HG03045 (cell line): ENCODE measurements around the gene LRMDA.

Experiments
- ATAC-seq: cut with Tn5 transposase; IDR thresholded peaks from one replicate; pipeline ENCODE4 v1.9.1; 2021; ENCODE audit warnings: mild to moderate bottlenecking, moderate library complexity; ENCODE audit not compliant: unreplicated experiment

LRMDA gene

DNA sequence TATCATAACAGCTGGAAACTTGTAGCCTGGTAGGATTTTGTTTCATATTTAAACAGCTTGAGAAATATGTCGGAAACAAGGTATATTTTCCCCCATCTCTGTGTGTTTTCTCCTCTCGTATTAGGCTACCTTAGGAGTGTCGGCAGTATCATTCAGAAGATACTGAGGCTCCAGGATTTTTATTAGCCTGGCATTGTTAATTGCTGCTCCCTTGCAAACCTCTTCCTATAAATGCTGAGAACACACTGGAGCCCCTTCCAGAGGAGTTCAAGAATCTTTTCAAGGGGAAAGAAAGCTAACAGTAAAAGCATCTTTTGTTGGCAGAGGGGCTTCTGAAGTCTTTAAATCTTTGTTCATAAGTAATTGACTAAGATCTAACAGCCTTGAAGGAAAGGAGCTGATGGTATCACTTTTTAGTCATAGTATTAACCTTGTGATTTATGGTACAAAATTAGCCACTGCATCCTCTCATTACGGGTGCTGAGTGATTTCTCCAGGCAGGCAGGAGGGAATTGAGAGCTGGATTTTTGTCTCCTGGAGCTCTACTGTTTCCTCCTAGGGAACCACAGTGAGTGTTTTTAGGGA, 998.7 kb downstream of the LRMDA start:
- no peak for ATAC-seq

- ATAC-seq: no peak
These were observed 1000.9 kb downstream of the LRMDA start for GRCh38 chr10:76432016-76433012.

GRCh38 chr10:76433161-76434005, 1002.0 kb downstream of the LRMDA start:
- ATAC-seq: no peak

DNA sequence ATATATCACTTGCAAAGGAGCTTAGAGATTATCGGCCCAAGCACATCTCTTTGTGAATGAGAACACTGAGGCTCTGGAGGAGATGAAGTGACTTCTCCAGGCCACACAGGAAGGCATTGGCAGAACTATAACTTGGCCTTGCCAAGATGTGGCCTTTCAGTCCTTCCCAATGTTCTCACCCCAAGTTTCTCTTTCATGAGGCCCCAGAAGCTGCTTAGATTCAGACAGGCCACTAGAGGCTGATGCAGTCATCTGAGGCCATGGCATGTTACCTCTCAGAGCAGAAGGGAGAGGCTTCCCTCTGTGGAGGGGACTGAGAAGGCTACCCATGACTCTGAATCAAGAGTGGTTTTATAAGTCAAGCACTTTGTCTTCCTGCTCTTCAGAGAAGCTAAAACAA, 1003.7 kb downstream of the LRMDA start:
- ATAC-seq: no peak

GRCh38 chr10:76436401-76436811, 1005.0 kb downstream of the LRMDA start:
- ATAC-seq: no peak

- no peak for ATAC-seq
These were observed 1005.6 kb downstream of the LRMDA start for GRCh38 chr10:76436981-76437380.

DNA sequence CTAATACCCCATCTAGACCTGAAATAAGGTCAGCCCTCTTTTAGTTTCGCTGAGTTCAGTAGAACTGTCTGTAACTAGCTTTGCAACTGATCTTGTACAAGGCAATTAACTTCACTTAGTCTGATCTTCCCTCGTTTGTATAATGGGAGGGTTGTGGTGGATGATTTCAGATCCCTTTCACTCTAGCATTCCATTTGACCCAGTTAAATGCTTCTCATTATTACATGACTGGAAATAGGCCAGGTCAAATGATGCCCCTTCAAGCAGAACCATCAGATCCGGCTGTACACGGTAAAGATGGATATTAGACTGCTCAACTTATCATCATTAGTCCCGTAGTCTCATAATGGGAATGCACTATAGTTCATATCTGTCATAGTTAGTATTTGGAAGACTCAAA, 1009.0 kb downstream of the LRMDA start:
- ATAC-seq: no peak

DNA sequence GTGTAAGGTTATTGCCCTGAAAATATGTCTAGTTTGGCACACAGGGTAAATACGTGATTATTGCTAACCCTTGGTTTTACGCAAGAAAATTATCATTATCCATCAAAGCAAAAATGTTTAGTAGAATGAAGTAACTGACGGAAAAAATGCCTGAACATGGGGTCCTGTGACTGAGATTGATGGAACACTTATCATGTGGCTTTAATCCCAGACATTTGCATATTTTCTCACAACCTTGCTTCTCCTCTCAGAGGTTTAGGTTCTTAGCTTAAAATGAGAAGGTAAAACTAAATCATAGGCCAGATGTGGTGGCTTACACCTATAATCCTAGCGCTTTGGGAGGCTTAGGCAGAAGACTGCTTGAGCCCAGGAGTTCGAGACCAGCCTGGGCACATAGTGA, 1010.7 kb downstream of the LRMDA start:
- no peak for ATAC-seq

DNA sequence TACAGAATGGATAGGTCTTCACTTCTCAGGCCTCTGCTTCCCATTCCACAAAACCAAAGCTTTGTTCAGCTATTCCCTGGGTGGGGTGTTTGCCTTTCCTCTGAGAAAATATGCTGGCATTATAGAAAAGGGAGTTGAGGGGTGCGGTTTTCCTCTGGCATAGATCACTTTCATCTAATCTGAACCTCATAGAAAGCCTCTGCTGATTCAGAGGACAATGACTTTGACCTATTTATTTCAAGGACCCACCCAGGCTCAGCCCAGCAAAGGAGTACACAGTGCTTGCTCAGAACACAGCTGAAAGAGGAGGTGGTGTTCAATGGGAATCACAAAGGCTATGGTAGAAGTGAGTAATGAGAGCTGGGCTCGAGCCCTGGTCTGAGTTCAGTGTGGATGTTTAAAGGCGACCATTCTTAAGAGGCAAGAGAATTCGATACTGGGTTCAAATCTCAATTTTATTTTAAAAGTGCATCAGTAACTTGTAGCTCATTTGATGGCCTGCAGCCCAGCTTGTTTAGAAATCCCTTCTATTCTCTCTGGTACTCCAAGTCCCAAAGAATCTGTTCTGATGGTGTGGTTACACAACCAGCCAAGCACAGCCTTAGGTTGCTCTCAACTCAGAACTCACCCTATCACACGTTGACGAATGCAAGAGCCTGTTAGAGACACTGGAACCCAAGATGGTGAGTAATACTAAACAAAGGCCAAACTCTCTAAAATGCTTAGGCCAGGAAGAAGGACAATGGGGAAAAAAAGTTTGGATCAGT, 1012.8 kb downstream of the LRMDA start:
- no peak for ATAC-seq

- ATAC-seq: no peak
These were observed 1016.2 kb downstream of the LRMDA start for GRCh38 chr10:76447578-76447977.

DNA sequence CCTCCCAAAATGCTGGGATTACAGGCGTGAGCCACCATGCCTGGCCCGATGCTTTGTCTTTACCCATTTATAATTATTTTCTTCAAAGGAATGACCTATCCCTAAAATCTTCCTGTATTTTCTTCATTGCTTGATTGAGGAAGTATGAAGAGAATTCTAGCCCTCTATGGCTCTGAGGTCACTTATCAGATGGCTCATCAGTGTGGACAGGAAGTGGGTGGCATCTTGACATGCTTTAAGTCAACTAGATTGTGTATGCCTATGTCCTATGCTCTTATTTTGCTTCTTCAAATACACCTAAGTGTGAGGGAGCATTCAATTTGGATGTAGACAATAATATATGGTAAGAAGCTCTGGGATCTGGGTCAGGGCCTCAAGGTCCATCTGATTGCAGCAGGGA, 1020.5 kb downstream of the LRMDA start:
- ATAC-seq: no peak

- ATAC-seq: no peak
These were observed 1021.9 kb downstream of the LRMDA start for GRCh38 chr10:76453332-76453731.

DNA sequence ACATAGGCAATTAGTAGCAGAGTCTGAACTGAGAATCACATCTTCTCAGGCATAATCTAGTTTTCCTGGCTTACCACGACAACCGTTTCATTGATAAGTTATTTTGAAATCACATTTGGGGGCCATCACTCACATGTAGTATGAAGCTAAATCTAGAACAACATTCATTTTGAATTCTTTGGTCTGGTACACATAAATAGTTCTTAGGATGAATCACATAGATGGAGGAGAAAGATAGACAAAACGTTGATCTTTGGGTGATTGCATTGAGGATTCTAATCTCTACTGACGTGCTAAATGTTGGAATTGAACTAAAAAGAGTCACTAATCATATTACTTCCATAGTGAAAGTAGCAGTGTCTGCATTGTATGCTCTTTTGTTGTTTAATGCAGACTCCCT, 1022.6 kb downstream of the LRMDA start:
- no peak for ATAC-seq

DNA sequence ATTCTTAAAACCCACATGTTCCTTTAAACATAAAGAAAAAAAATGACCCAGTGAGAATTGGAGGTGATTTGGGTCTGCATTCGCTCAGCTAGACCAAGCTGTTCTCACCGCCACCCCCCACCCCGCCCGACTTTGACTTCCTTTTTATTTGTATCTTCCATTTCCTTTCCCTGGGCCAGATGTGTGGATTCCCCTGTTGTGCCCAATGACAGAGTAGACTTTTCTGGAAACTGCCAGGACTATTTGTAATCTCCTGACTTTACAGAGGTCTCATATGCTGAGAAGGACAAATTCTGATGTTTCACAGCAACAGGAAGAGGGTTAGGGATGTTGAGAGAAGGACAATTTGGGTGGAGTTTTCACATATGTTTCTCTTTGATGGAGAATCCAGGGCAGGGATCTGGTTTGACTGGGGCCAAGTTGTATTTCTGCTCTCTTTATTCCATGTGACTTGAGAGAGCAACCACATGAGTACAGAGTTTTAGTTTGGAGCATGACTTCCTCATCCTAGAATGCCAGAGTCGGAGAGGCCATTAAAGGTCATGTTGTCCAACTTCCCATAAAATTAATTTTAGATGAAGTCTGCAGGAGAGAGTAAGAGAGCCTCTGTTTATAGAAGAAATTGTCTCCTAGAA, 1023.2 kb downstream of the LRMDA start:
- ATAC-seq: no peak

GRCh38 chr10:76456197-76456596, 1024.8 kb downstream of the LRMDA start:
- ATAC-seq: no peak

DNA sequence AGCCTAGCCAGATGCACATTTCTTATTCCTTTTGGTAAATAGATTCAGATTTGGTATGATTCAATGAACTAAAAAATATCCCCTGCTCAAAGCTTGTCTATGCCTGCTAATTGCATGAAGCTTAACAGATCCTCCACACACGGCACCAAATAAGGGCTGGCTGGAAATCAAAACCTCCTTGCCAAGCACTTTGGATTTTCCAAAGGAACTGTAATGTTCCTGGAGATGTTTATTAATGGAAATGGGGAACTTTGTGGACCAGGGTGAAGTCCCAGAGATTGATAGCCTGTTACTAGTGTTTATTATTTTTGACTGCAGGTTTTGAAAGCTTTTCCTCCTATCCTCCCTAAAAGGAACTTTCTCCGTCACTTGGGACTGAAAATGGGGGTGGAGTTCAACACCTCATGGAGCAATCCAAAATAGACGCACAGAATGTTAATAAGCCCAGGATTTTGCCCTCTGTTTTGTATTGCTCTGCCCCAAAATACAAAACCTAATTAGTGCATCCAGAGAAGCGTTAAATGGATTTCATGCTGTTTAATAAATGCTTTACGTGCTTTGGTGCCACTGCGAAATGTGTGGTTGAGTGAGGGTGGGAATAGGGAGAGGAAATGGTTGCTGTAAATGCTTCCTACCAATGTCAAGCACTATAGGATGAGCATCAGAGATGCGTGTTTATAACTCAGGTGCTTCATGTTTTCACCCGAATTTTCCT, 1027.7 kb downstream of the LRMDA start:
- no peak for ATAC-seq

GRCh38 chr10:76461024-76461423, 1029.6 kb downstream of the LRMDA start:
- ATAC-seq: no peak

DNA sequence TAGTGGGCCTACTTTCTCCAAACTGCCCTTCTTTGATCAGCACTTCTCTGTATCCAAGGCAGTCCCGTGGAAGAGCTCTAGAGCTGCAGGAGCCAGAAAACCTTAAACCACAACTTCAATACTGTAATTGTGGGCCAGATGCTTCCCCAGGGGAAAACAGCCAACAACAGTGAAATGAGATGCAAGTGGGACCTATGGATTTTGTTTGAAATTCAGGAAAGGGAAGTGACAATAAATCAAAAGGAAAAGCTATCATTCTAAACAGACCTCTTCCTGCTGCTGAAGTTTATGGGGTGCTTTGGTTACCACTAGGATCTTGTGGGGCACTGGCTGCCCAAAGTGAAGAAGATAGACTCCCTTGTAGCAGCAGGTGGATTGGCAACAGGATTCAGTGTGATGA, 1031.7 kb downstream of the LRMDA start:
- ATAC-seq: no peak

DNA sequence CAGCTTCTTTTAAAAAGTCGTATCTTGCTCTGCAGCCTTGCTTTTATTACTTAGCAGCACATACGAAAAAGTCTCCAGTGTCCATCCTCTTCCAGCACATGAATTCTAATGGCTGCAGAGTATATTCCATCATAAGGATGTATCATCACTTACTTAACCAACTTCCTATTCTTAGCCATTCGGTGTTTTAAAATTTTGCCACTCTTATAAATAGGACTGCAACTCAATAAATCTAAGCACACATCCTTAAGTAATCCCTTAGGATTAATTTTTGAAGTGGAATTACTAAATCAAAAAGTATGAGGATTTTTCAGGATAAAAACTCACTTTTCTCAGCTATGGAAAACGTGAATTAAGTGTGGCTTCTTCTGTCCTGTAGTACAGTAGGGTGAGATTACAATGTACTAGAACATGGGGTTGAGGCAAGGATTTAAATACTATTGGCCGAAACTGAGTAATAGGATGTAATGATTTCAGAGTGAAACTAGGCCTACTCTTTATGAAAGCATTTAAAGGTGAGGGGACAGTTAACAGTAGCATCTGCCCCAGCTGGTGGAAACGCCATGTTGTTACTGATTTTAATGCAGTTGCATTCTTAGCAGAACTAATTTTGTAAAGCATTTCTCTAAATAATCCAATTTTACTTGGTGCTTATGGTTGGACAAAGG, 1035.5 kb downstream of the LRMDA start:
- ATAC-seq: no peak
